HUES64 (cell line): Measurements from ENCODE around the gene RCCD1. TPM values are rescaled to one million over a fixed set of nuclear protein-coding genes. Genes with fewer than 3 reads are reported as not detected.
A peak's percentile ranks its signal among the peaks of the same experiment; 100 is the strongest.
"Not testable (repeated sequence)": the region's sequence is repeated elsewhere in the genome, so short reads cannot be mapped to it uniquely, and the experiment has no call there.

Source experiments
- H3K27ac ChIP-seq: 2 replicates; pipeline ENCODE4 v1.7.0; 2013; ENCODE audit warnings: low read depth, low read length, inconsistent platforms
- H3K27me3 ChIP-seq: 2 replicates; pipeline ENCODE4 v1.6.1; 2013; ENCODE audit warnings: mild to moderate bottlenecking, low read length; ENCODE audit not compliant: insufficient read depth
- H3K36me3 ChIP-seq: 2 replicates; pipeline ENCODE4 v1.6.1; 2013; ENCODE audit warnings: mild to moderate bottlenecking, low read length; ENCODE audit not compliant: insufficient read depth
- H3K4me1 ChIP-seq: 2 replicates; pipeline ENCODE4 v1.6.1; 2013; ENCODE audit warnings: mild to moderate bottlenecking, low read length, moderate library complexity; ENCODE audit not compliant: insufficient read depth
- H3K4me3 ChIP-seq: 2 replicates; pipeline ENCODE4 v1.5.1; 2013; ENCODE audit warnings: mild to moderate bottlenecking, low read length, moderate library complexity
- H3K9ac ChIP-seq: 2 replicates; pipeline ENCODE4 v1.6.1; 2013; ENCODE audit warnings: mild to moderate bottlenecking, low read depth, low read length
- H3K9me3 ChIP-seq: 2 replicates; pipeline ENCODE4 v1.6.1; 2013; ENCODE audit warnings: low read depth, low read length; ENCODE audit not compliant: insufficient read depth
- WGBS: fragments of 150-250, 120-280 bp; methylation state at CpG from one replicate; pipeline ENCODE4 v1.1.7; 2013; ENCODE audit warnings: missing lambda C conversion rate; 5-methylcytosine and 5-hydroxymethylcytosine counted together
- polyA plus RNA-seq, 2 experiments: library from polyadenylated mRNA; stranded (reverse); fragments of 50-300 nt; gene quantifications; one replicate each; pipeline ENCODE4 v1.2.3, GENCODE V29; 2013

The RCCD1 gene
- polyA plus RNA-seq (2013, experiment 1 of 2), result 11.4 TPM
- polyA plus RNA-seq (2013, experiment 2 of 2), result 12.1 TPM

- peak within 1 kb of the TSS; percentile 99 for H3K27ac ChIP-seq
- H3K36me3 ChIP-seq, result peaks cover 40% of the 10 kb centered on the region
- peak within 1 kb of the TSS; percentile 89 for H3K9ac ChIP-seq
- H3K9me3 ChIP-seq, result no peaks in the 10 kb centered on the region
- H3K27me3 ChIP-seq, result no peaks in the 10 kb centered on the region
- H3K4me1 ChIP-seq, result peaks cover 9% of the 10 kb centered on the region; the same call in 1 of the 2 replicates
- peak within 1 kb of the TSS; percentile 74 for H3K4me3 ChIP-seq
- 1% methylated on average over 69 of the region's 69 CpGs for WGBS
Measured at GRCh38 chr15:90954712-90955623, at the start of gene RCCD1. TSS of gene RCCD1 (plus strand) at chr15:90954884. CDS start at chr15:90956735, 1,851 bp downstream.

DNA sequence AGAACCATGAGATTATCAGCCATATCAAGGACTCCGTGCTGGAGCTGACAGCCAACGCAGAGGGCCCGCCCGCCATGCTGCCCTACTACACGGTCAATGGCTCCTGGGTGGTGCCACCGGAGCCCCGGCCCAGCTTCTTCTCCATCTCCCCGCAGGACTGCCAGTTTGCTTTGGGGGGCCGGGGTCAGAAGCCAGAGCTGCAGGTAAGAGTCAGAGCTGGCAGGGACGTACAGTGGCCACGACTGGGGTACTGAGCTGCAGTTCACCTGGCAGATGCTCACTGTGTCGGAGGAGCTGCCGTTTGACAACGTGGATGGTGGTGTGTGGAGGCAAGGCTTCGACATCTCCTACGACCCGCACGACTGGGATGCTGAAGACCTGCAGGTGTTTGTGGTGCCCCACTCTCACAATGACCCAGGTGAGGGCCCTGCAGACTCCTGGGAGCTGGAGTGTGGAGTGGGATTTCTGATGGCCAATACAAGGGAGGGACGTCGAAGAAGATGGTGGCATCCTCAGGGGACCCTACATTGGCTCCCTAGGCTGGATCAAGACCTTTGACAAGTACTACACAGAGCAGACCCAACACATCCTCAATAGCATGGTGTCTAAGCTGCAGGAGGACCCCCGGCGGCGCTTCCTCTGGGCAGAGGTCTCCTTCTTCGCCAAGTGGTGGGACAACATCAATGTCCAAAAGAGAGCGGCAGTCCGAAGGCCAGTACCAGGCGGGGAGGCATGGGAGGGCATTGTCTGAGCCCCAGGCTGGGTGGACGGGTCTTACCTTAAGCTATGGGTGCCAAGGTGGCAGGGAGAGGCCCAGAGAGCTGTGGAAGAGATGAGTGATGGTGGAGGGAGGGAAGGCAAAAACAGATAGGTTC, 49.1 kb upstream of the RCCD1 start:
- peaks cover 20% of the 10 kb centered on the region; the same call in 1 of the 2 replicates for H3K36me3 ChIP-seq
- 94% methylated on average over 28 of the region's 28 CpGs for WGBS
- peaks cover 29% of the 10 kb centered on the region for H3K27me3 ChIP-seq
- no peak overlapping the region for H3K27ac ChIP-seq
- peaks cover 12% of the 10 kb centered on the region; the same call in 1 of the 2 replicates for H3K4me1 ChIP-seq
- no peak overlapping the region for H3K4me3 ChIP-seq
- H3K9ac ChIP-seq, result no peak overlapping the region
- H3K9me3 ChIP-seq, result no peaks in the 10 kb centered on the region

GRCh38 chr15:90906181-90906849, 48.4 kb upstream of the RCCD1 start:
- Histone ChIP-seq H3K27ac (no peak overlapping the region), H3K9ac (no peak overlapping the region), H3K27me3 (peaks cover 26% of the 10 kb centered on the region), H3K9me3 (no peaks in the 10 kb centered on the region), H3K4me3 (no peak overlapping the region), H3K36me3 (peaks cover 27% of the 10 kb centered on the region), H3K4me1 (peaks cover 12% of the 10 kb centered on the region; the same call in 1 of the 2 replicates)
- 94% methylated on average over 11 of the region's 11 CpGs for WGBS

- H3K4me3 ChIP-seq, result no peak overlapping the region
- WGBS, result 91% methylated on average over 15 of the region's 15 CpGs
- peaks cover 5% of the 10 kb centered on the region; the same call in 1 of the 2 replicates for H3K4me1 ChIP-seq
- H3K36me3 ChIP-seq, result peaks cover 28% of the 10 kb centered on the region
- H3K27ac ChIP-seq, result no peak overlapping the region
- no peak overlapping the region for H3K9ac ChIP-seq
- peaks cover 22% of the 10 kb centered on the region for H3K27me3 ChIP-seq
- H3K9me3 ChIP-seq, result no peaks in the 10 kb centered on the region
Measured at GRCh38 chr15:90907051-90907660, 47.5 kb upstream of the RCCD1 start.

DNA sequence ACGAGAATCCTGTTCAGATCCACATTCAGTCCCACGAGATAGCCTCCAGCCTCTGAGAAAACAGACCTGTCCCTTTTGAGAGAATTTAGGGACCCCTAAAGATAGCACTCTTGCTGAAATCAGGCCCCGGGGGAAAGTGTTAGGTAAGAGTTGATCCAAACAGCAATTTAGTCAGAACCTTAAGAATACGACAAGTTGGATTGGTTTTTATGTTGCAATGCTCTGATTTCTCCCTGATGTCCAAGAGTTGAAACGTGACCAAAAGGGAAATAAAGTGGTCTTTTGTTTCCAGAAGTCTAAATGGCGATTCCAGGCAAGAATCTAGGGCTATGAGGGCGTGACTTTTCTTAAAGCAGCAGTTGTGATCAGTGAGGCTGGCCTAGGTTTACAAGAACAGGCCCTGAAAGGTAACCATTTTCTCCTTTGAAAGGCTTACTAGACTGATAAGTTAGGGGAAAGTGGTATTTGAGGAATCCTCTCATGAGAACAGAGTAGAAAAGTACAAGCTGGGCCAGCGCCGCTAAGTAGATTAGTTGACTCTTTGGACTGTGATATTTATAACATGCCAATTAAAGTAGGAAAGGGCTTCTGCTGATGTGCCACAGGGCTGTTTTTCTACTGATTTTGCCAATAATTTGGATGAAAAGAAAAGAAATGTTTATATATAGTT, 46.7 kb upstream of the RCCD1 start:
- Histone ChIP-seq H3K27me3 (peaks cover 21% of the 10 kb centered on the region), H3K36me3 (peaks cover 35% of the 10 kb centered on the region), H3K4me1 (peaks cover 5% of the 10 kb centered on the region; the same call in 1 of the 2 replicates), H3K27ac (no peak overlapping the region), H3K9me3 (no peaks in the 10 kb centered on the region), H3K4me3 (no peak overlapping the region), H3K9ac (no peak overlapping the region)
- WGBS, result 91% methylated on average over 9 of the region's 9 CpGs

DNA sequence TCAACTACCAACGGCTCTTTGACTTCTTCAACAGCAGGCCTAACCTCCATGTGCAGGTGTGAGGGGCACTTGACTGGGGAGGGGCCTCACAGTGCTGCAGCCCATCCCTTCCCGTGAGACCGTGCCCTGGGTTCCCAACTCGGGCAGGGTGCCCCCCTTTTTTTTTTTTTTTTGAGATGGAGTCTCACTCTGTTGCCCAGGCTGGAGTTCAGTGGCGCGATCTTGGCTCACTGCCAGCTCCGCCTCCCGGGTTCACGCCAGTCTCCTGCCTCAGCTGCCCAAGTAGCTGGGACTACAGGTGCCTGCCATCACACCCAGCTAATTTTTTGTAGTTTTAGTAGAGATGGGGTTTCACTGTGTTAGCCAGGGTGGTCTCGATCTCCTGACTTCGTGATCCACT, 45.2 kb upstream of the RCCD1 start:
- H3K9me3 ChIP-seq, H3K27ac ChIP-seq, H3K4me3 ChIP-seq, H3K9ac ChIP-seq, H3K4me1 ChIP-seq, H3K27me3 ChIP-seq: not testable (repeated sequence)
- peaks cover 38% of the 10 kb centered on the region for H3K36me3 ChIP-seq
- WGBS, result 96% methylated on average over 11 of the region's 11 CpGs

DNA sequence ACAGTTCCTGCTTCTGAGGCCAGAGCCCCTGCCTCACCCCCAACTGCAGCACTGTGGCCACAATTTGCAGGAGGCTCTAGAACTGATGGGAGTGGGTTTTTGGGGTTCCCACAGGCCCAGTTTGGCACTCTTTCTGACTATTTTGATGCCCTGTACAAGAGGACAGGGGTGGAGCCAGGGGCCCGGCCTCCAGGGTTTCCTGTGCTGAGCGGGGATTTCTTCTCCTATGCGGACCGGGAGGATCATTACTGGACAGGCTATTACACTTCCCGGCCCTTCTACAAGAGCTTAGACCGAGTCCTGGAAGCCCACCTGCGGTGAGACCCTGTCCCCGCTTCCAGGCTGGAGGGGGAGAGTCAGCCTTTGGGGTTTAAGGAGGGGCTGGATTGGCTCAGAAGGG, 44.7 kb upstream of the RCCD1 start:
- Histone ChIP-seq H3K9me3 (no peaks in the 10 kb centered on the region), H3K27ac (no peak overlapping the region), H3K36me3 (peaks cover 38% of the 10 kb centered on the region), H3K27me3 (0 out of 2 replicates have a peak, but pooled peaks cover 2% of the 10 kb centered on the region), H3K9ac (no peak overlapping the region), H3K4me3 (no peak overlapping the region), H3K4me1 (no peaks in the 10 kb centered on the region)
- WGBS, result 94% methylated on average over 8 of the region's 8 CpGs

DNA sequence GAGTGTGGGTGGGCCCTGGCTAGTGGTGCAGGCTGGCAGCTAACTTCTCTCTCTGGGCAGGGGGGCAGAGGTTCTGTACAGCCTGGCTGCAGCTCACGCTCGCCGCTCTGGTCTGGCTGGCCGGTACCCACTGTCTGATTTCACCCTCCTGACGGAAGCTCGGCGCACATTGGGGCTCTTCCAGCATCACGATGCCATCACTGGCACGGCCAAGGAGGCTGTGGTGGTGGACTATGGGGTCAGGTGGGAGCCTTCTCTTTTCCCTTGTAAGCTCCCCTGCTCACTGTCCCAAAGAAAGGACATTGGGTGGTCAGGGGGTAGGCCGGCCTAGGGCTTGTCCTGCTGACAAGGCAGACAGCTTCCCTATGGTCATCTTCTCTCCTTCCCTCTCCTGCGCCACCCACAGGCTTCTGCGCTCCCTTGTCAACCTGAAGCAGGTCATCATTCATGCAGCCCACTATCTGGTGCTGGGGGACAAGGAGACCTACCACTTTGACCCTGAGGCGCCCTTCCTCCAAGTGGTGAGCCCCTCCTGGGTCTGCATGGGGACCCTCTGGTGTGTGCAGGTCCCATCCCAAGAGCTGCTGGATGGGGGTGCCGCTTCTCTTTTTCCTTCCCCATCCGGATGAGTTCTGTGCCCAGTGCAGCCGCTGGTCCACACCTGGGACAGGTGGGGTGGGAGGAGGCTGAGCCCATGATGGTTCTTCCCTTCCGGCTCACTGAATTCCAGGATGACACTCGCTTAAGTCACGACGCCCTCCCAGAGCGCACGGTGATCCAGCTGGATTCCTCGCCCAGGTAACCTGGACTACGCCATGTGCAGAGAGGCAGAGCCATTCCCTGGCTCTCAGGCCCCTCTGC, 44.0 kb upstream of the RCCD1 start:
- Histone ChIP-seq H3K4me1 (no peaks in the 10 kb centered on the region), H3K36me3 (peaks cover 34% of the 10 kb centered on the region), H3K9ac (no peak overlapping the region), H3K4me3 (no peak overlapping the region), H3K27ac (no peak overlapping the region), H3K27me3 (no peaks in the 10 kb centered on the region), H3K9me3 (no peaks in the 10 kb centered on the region)
- WGBS, result 92% methylated on average over 24 of the region's 24 CpGs

GRCh38 chr15:90911302-90911623, 43.4 kb upstream of the RCCD1 start:
- Histone ChIP-seq H3K36me3 (peaks cover 28% of the 10 kb centered on the region), H3K27ac (no peak overlapping the region), H3K27me3 (no peaks in the 10 kb centered on the region), H3K9me3 (no peaks in the 10 kb centered on the region), H3K4me1 (no peaks in the 10 kb centered on the region), H3K9ac (no peak overlapping the region), H3K4me3 (no peak overlapping the region)
- 93% methylated on average over 19 of the region's 19 CpGs for WGBS
